ENCODE measurements around the gene NDUFB11.

Gene NDUFB11

DNA sequence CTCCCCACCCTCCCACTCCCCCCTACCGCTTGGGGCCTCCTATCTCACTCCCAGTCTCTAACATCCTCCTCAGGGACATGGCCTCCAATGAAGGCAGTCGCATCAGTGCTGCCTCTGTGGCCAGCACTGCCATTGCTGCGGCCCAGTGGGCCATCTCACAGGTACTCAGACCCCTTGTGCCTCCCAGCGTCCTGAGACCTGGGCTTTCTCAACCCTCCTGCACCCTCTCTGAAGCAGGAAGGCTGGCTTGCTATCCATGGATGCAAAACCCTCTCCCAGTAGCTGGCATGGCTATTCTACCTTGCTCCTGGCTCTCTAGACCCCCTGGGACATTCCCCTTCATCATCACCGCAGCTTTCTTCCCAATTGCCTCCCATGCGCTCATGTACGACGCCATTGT, 35.8 kb upstream of the NDUFB11 start:
- TF ChIP-seq, protein P1, sequence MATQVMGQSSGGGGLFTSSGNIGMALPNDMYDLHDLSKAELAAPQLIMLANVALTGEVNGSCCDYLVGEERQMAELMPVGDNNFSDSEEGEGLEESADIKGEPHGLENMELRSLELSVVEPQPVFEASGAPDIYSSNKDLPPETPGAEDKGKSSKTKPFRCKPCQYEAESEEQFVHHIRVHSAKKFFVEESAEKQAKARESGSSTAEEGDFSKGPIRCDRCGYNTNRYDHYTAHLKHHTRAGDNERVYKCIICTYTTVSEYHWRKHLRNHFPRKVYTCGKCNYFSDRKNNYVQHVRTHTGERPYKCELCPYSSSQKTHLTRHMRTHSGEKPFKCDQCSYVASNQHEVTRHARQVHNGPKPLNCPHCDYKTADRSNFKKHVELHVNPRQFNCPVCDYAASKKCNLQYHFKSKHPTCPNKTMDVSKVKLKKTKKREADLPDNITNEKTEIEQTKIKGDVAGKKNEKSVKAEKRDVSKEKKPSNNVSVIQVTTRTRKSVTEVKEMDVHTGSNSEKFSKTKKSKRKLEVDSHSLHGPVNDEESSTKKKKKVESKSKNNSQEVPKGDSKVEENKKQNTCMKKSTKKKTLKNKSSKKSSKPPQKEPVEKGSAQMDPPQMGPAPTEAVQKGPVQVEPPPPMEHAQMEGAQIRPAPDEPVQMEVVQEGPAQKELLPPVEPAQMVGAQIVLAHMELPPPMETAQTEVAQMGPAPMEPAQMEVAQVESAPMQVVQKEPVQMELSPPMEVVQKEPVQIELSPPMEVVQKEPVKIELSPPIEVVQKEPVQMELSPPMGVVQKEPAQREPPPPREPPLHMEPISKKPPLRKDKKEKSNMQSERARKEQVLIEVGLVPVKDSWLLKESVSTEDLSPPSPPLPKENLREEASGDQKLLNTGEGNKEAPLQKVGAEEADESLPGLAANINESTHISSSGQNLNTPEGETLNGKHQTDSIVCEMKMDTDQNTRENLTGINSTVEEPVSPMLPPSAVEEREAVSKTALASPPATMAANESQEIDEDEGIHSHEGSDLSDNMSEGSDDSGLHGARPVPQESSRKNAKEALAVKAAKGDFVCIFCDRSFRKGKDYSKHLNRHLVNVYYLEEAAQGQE (IDR thresholded peaks at IDR 0.05; ENCODE audit: insufficient replicate concordance, low read depth) = no peak
- TF ChIP-seq SPI1 (IDR thresholded peaks at IDR 0.05; ENCODE audit: borderline replicate concordance, low read depth) (no peak), GABPA (IDR thresholded peaks at IDR 0.05; ENCODE audit: low read depth) (no peak), POLR2AphosphoS5 (IDR thresholded peaks at IDR 0.05; ENCODE audit: low read depth) (no peak)
- TF ChIP-seq, protein P2, sequence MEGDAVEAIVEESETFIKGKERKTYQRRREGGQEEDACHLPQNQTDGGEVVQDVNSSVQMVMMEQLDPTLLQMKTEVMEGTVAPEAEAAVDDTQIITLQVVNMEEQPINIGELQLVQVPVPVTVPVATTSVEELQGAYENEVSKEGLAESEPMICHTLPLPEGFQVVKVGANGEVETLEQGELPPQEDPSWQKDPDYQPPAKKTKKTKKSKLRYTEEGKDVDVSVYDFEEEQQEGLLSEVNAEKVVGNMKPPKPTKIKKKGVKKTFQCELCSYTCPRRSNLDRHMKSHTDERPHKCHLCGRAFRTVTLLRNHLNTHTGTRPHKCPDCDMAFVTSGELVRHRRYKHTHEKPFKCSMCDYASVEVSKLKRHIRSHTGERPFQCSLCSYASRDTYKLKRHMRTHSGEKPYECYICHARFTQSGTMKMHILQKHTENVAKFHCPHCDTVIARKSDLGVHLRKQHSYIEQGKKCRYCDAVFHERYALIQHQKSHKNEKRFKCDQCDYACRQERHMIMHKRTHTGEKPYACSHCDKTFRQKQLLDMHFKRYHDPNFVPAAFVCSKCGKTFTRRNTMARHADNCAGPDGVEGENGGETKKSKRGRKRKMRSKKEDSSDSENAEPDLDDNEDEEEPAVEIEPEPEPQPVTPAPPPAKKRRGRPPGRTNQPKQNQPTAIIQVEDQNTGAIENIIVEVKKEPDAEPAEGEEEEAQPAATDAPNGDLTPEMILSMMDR (IDR thresholded peaks at IDR 0.05; ENCODE audit: insufficient read depth, low read length) = no peak
- no peak for DNase-seq (ENCODE audit: low read depth in 1 of 2, low spot score in 1 of 2)
- no peak overlapping the region for H3K4me3 ChIP-seq (replicated peaks; ENCODE audit: insufficient read depth, low read length)
- H3K27ac ChIP-seq (replicated peaks) = no peak overlapping the region
- no peaks in the 10 kb centered on the region for H3K27me3 ChIP-seq (ENCODE audit: insufficient read depth, poor library complexity, severe bottlenecking)

DNA sequence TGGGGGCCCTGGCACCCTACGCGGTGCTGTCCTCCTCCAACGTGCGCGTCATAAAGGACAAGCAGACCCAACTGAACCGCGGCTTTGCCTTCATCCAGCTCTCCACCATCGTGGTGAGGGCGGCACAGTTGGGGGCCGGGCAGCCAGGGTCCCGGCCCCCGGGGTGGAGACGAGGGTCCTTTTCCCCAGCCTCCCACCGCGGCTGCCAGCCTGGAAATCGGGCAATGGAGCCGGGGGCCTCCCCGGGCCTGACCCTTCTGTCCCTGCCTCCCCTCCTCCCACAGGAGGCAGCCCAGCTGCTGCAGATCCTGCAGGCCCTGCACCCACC, 35.4 kb upstream of the NDUFB11 start:
- Histone ChIP-seq H3K27ac (replicated peaks) (no peak overlapping the region), H3K27me3 (ENCODE audit: insufficient read depth, poor library complexity, severe bottlenecking) (no peaks in the 10 kb centered on the region), H3K4me3 (replicated peaks; ENCODE audit: insufficient read depth, low read length) (no peak overlapping the region)
- no peak for DNase-seq (ENCODE audit: low read depth in 1 of 2, low spot score in 1 of 2)
- no peak for TF ChIP-seq GABPA (IDR thresholded peaks at IDR 0.05; ENCODE audit: low read depth)
- TF ChIP-seq, protein P1 (IDR thresholded peaks at IDR 0.05; ENCODE audit: insufficient replicate concordance, low read depth) = no peak
- no peak for TF ChIP-seq POLR2AphosphoS5 (IDR thresholded peaks at IDR 0.05; ENCODE audit: low read depth)
- no peak for TF ChIP-seq SPI1 (IDR thresholded peaks at IDR 0.05; ENCODE audit: borderline replicate concordance, low read depth)
- TF ChIP-seq, protein P2 (IDR thresholded peaks at IDR 0.05; ENCODE audit: insufficient read depth, low read length) = no peak

DNA sequence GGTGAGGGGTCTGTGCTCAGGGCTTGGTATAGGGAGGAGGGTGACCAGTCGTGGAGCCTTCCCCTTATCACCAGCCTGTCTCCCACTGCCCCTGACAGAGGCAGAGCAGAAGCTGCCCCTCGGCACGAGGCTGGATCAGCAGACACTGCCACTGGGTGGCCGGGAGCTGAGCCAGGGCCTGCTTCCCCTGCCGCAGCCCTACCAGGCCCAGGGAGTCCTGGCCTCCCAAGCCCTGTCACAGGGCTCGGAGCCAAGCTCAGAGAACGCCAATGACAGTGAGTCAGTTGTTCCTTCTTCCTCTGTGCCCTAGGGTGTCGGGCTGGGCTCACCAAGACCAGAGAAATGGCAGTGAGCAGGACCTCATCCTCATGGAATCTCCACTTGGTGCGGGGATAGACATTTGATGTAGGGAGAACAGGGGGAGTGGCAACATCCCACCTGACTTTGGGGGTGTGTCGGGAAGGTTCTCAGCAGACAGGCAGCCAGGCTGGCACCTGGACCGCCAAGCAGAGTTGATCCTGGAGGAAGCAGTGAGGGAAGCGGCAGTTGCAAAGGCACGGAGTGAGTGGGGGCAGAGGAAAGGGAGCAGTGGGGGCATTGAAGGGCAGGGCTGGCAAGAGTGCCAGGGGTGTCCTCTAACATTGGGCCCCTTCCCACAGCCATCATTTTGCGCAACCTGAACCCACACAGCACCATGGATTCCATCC, 34.9 kb upstream of the NDUFB11 start:
- DNase-seq (ENCODE audit: low read depth in 1 of 2, low spot score in 1 of 2) = no peak
- Histone ChIP-seq H3K27ac (replicated peaks) (no peak overlapping the region), H3K27me3 (ENCODE audit: insufficient read depth, poor library complexity, severe bottlenecking) (no peaks in the 10 kb centered on the region), H3K4me3 (replicated peaks; ENCODE audit: insufficient read depth, low read length) (no peak overlapping the region)
- no peak for TF ChIP-seq POLR2AphosphoS5 (IDR thresholded peaks at IDR 0.05; ENCODE audit: low read depth)
- TF ChIP-seq GABPA (IDR thresholded peaks at IDR 0.05; ENCODE audit: low read depth) = no peak
- TF ChIP-seq, protein P1 (IDR thresholded peaks at IDR 0.05; ENCODE audit: insufficient replicate concordance, low read depth) = no peak
- TF ChIP-seq, protein P2 (IDR thresholded peaks at IDR 0.05; ENCODE audit: insufficient read depth, low read length) = no peak
- TF ChIP-seq SPI1 (IDR thresholded peaks at IDR 0.05; ENCODE audit: borderline replicate concordance, low read depth) = no peak

Data from HL-60 (cell line).